OCI-LY7 (cell line): ENCODE measurements around the gene SEC14L2. TPM values are rescaled to one million over a fixed set of nuclear protein-coding genes. Genes with fewer than 3 reads are reported as not detected.

ENCODE experiments used
- BruUV-seq: library from RNA; stranded (reverse); fragments of 400-500 nt; replicated peaks from 2 replicates; lab custom pipeline; 2021; lab: Mats Ljungman, UMichigan
- CTCF ChIA-PET: fragments of 300-600 bp; sonication (Branson Sonifier 250); formaldehyde crosslinking; loops from one replicate; lab custom pipeline; 2022; ENCODE audit warnings: antibody characterized with exemption; ENCODE audit not compliant: unreplicated experiment; lab: Charles Lee
- POLR2A ChIA-PET: fragments of 300-600 bp; sonication (Branson Sonifier 250); formaldehyde crosslinking; loops from one replicate; lab custom pipeline; 2022; ENCODE audit warnings: antibody characterized with exemption; lab: Charles Lee
- DNase-seq: peaks from one replicate; pipeline ENCODE4 v3.0.0-alpha.2; 2015; ENCODE audit warnings: low spot score
- H2AFZ ChIP-seq: fragments of 200-600 bp; sonication (generic), shearing (Covaris generic); 2 replicates; pipeline ENCODE4 v1.6.1; 2014; ENCODE audit warnings: mild to moderate bottlenecking, antibody characterized with exemption, low read length, moderate library complexity
- H3K27ac ChIP-seq: fragments of 200-600 bp; sonication (generic); 2 replicates; pipeline ENCODE4 v1.5.1; 2014; ENCODE audit warnings: mixed run types, low read depth, mild to moderate bottlenecking, moderate library complexity, low read length, inconsistent platforms; ENCODE audit not compliant: poor library complexity, severe bottlenecking
- H3K36me3 ChIP-seq: fragments of 200-600 bp; sonication (generic); 2 replicates; pipeline ENCODE4 v1.6.1; 2014; ENCODE audit warnings: mild to moderate bottlenecking, antibody characterized with exemption, low read length, moderate library complexity, mixed read lengths; ENCODE audit not compliant: insufficient read depth
- H3K4me1 ChIP-seq: fragments of 200-600 bp; sonication (generic); 2 replicates; pipeline ENCODE4 v1.5.1; 2014; ENCODE audit warnings: mild to moderate bottlenecking, low read length; ENCODE audit not compliant: insufficient read depth, poor library complexity, severe bottlenecking
- H3K4me2 ChIP-seq: fragments of 200-600 bp; sonication (generic); 2 replicates; pipeline ENCODE4 v1.6.1; 2014; ENCODE audit warnings: mild to moderate bottlenecking, low read length
- H3K4me3 ChIP-seq: fragments of 200-600 bp; sonication (generic); 2 replicates; pipeline ENCODE4 v1.5.1; 2014; ENCODE audit warnings: mild to moderate bottlenecking, low read depth, low read length; ENCODE audit not compliant: poor library complexity, severe bottlenecking
- H3K79me2 ChIP-seq: fragments of 200-600 bp; sonication (generic); 2 replicates; pipeline ENCODE4 v1.6.1; 2016; ENCODE audit warnings: low read depth, mild to moderate bottlenecking, low read length, moderate library complexity, mixed read lengths; ENCODE audit not compliant: insufficient read depth
- H3K9me2 ChIP-seq: fragments of 200-600 bp; sonication (generic); 2 replicates; pipeline ENCODE4 v1.6.1; 2016; ENCODE audit warnings: mild to moderate bottlenecking, low read length, mixed read lengths; ENCODE audit not compliant: insufficient read depth
- H3K9me3 ChIP-seq: fragments of 200-600 bp; sonication (generic); 2 replicates; pipeline ENCODE4 v1.6.1; 2014; ENCODE audit warnings: mild to moderate bottlenecking, mixed run types, low read length, mixed read lengths
- H4K20me1 ChIP-seq: fragments of 200-600 bp; sonication (generic); 2 replicates; pipeline ENCODE4 v1.6.1; 2014; ENCODE audit warnings: mild to moderate bottlenecking, antibody characterized with exemption, low read length, moderate library complexity, mixed read lengths; ENCODE audit not compliant: insufficient read depth
- CTCF ChIP-seq: fragments of 200-600 bp; sonication (generic); conservative IDR thresholded peaks from 2 replicates; pipeline ENCODE4 v1.5.1; 2014; ENCODE audit warnings: mild to moderate bottlenecking, antibody characterized with exemption, low read length, moderate library complexity, mixed read lengths
- EZH2phosphoT487 ChIP-seq: fragments of 200-600 bp; sonication (generic); IDR thresholded peaks from 2 replicates; pipeline ENCODE4 v1.6.1; 2018; ENCODE audit warnings: low read depth, borderline replicate concordance, mild to moderate bottlenecking, mixed run types, antibody characterized with exemption, low read length, moderate library complexity, mixed read lengths
- intact Hi-C: fragments of 100-400 bp; cut with micrococcal nuclease; formaldehyde crosslinking; loops from one replicate; pipeline ENCODE4 v1.10.0; 2022; ENCODE audit not compliant: unreplicated experiment
- total RNA-seq, 2 experiments: library from RNA; depleted of rRNA in 1 of 2; stranded (reverse); fragments of >200 nt in 1 of 2; shearing (Covaris generic) in 1 of 2; gene quantifications; 2 replicates each; pipeline ENCODE4 v1.2.3, GENCODE V29; 2014 to 2022

Gene SEC14L2
- total RNA-seq, 2 experiments from 2014 or later = 0.11 to 0.22 TPM

GRCh38 chr22:30393322-30393680 is 3.5 kb upstream of the SEC14L2 start:
- BruUV-seq = no TSS peak
- DNase-seq = no peak
- intact Hi-C loops = no loop called here
- peaks cover 31% of the 10 kb centered on the region for H3K4me1 ChIP-seq
- no peaks in the 10 kb centered on the region for H3K79me2 ChIP-seq
- ChIA-PET CTCF (interaction anchor here (1.6 to 2.0 kb wide), 2 partner anchors 106 to 130 kb away, joined by 5 to 6 read pairs; no protein-coding TSS in a partner anchor), POLR2A (interaction anchor here (2.0 kb wide), 1 partner anchor 31 kb away, joined by 15 read pairs; the partner anchor contains the start of gene MTFP1)
- no peak for TF ChIP-seq EZH2phosphoT487
- TF ChIP-seq CTCF = no peak
- peak overlapping the region; percentile 58 for H3K27ac ChIP-seq
- H3K4me2 ChIP-seq = peak overlapping the region; percentile 73
- H2AFZ ChIP-seq = peak overlapping the region; percentile 70; the same call in 1 of the 2 replicates
- peaks cover 6% of the 10 kb centered on the region; the same call in 1 of the 2 replicates for H3K9me3 ChIP-seq
- H4K20me1 ChIP-seq = no peaks in the 10 kb centered on the region
- no peaks in the 10 kb centered on the region; the same call in 1 of the 2 replicates for H3K36me3 ChIP-seq
- H3K4me3 ChIP-seq = no peak overlapping the region
- no peaks in the 10 kb centered on the region for H3K9me2 ChIP-seq

GRCh38 chr22:30393885-30394284 is 2.9 kb upstream of the SEC14L2 start:
- intact Hi-C loops = no loop called here
- no peak for DNase-seq
- TF ChIP-seq CTCF = no peak
- no peak for TF ChIP-seq EZH2phosphoT487
- no peak overlapping the region for H3K27ac ChIP-seq
- H3K4me2 ChIP-seq = no peak overlapping the region
- peaks cover 31% of the 10 kb centered on the region for H3K4me1 ChIP-seq
- ChIA-PET CTCF (no interaction called here), POLR2A (interaction anchor here (0.7 to 1.9 kb wide), 3 partner anchors 31 to 204 kb away, joined by 4 read pairs; no protein-coding TSS in a partner anchor)
- H2AFZ ChIP-seq = peak overlapping the region; percentile 70; the same call in 1 of the 2 replicates
- no peaks in the 10 kb centered on the region for H4K20me1 ChIP-seq
- H3K9me3 ChIP-seq = peaks cover 6% of the 10 kb centered on the region; the same call in 1 of the 2 replicates
- no peaks in the 10 kb centered on the region for H3K79me2 ChIP-seq
- H3K36me3 ChIP-seq = no peaks in the 10 kb centered on the region; the same call in 1 of the 2 replicates
- no peaks in the 10 kb centered on the region for H3K9me2 ChIP-seq
- no TSS peak for BruUV-seq
- no peak overlapping the region for H3K4me3 ChIP-seq
